ENCODE data around the gene NOTUM. TPM values are rescaled to one million over a fixed set of nuclear protein-coding genes. Genes with fewer than 3 reads are reported as not detected.

Gene NOTUM
- total RNA-seq, 4 donors from 2014 or later: 0.89 to 3.5 (median 2.1) TPM

DNA sequence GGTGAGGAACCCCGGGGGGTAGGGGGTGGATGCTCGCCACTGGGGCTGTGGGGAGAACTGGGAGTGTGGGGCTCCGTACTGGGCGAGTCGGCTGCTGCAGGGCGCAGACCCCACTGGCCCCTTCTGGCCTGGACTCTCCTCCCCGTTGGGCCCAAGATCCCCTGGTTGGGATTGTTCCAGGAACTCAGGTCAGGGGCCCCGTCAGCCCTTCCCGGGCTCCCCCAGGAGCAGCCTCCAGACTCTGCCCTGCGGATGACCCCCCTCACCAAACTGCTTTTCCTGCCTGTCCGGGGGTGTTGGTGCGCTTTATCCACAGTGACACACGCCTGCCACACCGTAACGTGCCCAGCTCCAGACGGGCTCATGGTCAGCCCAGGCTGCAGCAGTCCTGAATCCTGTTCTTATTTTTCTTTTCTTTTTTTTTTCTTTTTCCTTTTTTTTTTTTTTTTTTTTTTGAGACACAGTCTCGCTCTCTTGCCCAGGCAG lies 40.6 kb upstream of the NOTUM start:
- intact Hi-C loops (cut with DNase I; ENCODE audit: low total_unique reads): no loop called here
- no peak for DNase-seq (ENCODE audit: low spot score in 2 of 2)
- H3K4me3 ChIP-seq (ENCODE audit: low read depth, poor library complexity, severe bottlenecking): no peak overlapping the region
- TF ChIP-seq POLR2A (IDR thresholded peaks at IDR 0.05): no peak
- 90% methylated on average over 17 of the region's 17 CpGs for WGBS, 2 donors

DNA sequence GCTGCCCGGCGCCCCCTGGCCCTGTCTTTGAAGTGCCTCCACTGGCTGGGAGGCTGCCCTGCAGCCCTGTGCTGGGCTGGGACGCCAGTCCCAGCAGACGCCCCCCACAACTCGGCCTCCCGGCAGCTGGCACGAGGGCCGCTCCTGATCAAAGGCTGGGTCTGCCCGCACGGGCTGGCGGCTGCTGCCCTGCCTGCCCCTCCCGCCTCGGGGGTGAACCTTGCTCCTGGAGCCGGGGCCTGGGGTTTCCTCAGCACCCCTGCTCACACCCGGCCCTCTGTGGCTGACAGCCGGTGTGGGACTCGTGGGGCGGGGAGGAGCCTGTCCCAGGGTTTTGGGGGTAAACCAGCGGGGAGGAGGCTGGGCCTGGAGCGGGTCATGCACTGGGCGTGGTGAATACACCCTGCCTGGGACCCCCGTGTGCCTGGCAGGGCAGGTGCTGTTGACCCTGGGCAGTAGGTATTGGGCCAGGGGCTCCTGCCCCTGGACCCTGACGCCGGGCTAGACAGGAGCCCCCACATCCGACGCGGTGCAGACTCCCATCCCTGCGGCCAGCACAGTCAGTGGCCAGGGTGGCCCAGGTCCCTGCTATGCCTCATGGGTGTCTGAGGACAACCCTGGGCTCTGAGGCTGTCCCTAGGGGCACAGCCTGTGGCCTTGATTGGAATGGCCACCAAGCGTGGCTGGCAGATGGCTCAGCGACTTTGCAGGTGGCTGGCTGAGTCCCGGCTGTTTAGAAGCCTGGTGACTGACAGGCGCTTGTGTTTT lies 40.0 kb upstream of the NOTUM start:
- intact Hi-C loops (cut with DNase I; ENCODE audit: low total_unique reads): no loop called here
- no peak for TF ChIP-seq POLR2A (IDR thresholded peaks at IDR 0.05)
- TF ChIP-seq, protein P1, sequence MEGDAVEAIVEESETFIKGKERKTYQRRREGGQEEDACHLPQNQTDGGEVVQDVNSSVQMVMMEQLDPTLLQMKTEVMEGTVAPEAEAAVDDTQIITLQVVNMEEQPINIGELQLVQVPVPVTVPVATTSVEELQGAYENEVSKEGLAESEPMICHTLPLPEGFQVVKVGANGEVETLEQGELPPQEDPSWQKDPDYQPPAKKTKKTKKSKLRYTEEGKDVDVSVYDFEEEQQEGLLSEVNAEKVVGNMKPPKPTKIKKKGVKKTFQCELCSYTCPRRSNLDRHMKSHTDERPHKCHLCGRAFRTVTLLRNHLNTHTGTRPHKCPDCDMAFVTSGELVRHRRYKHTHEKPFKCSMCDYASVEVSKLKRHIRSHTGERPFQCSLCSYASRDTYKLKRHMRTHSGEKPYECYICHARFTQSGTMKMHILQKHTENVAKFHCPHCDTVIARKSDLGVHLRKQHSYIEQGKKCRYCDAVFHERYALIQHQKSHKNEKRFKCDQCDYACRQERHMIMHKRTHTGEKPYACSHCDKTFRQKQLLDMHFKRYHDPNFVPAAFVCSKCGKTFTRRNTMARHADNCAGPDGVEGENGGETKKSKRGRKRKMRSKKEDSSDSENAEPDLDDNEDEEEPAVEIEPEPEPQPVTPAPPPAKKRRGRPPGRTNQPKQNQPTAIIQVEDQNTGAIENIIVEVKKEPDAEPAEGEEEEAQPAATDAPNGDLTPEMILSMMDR (IDR thresholded peaks at IDR 0.05): peak in 1 of 3 donors; percentile 63
- H3K4me3 ChIP-seq (ENCODE audit: low read depth, poor library complexity, severe bottlenecking): no peak overlapping the region
- WGBS, 2 donors: 71 to 75% methylated on average over 17 to 25 of the region's 32 CpGs
- DNase-seq (ENCODE audit: low spot score in 2 of 2): no peak

DNA sequence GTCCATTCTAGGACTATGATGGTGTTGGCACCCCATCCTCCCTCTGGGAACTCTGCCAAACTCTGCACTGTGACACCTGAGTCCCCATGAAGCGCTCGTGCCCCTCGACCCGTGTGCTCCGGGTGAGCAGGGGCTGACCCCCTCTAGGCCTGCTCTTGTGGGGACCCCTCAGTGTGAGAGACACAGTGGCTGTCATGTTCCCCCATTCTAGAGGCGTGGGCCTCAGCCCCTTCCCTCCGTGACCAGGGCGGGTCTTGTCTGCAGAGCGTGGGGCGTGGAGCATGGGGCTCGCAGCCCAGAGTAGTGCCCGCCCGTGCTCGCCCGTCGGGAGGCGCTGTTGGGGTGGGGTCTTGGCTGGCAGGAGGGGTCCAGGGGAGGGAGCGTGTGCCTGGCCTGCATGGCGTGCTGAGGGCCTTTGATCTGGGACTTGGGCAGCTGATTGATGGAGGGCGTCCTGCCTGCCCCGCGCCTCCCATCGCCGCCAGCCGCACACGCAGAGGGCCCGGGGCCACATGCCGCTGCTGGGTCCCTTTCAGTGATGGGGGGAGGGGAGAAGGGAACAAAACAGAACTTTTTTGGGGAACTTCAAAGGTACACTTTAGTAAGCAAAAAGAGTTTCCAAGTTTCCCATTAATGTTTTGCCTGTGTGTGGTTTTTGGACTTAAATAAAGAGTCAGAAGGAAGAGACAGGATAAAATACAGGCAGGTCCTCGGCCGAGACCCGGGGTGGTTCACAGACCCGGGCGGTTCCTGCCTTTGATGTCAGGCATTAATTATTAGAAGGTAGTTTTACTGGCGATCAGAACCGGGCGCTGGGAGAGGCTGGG lies 39.2 kb upstream of the NOTUM start:
- 65 to 68% methylated on average over 27 to 31 of the region's 36 CpGs for WGBS, 2 donors
- TF ChIP-seq, protein P1 (IDR thresholded peaks at IDR 0.05): no peak
- no peak for TF ChIP-seq POLR2A (IDR thresholded peaks at IDR 0.05)
- intact Hi-C loops (cut with DNase I; ENCODE audit: low total_unique reads): no loop called here
- no peak overlapping the region for H3K4me3 ChIP-seq (ENCODE audit: low read depth, poor library complexity, severe bottlenecking)
- no peak for DNase-seq (ENCODE audit: low spot score in 2 of 2)

DNA sequence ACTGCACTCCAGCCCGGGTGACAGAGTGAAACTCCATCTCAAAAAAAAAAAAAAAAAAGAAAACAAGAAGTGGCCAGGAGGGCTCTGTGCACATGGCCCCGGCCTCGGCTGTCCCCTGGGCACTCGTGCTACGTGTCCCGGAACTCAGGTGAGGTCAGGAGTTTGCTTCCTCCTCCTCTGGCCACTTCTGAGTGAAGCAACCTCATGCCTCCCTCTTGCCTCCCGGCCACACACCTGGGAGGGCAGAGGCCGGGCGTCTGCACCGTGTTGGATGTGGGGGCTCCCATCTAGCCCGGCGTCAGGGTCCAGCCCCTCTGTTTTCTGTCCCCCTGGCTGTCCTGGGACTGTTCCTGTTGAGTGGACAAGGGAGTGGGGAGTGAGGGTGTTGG lies 38.6 kb upstream of the NOTUM start:
- DNase-seq (ENCODE audit: low spot score in 2 of 2): no peak
- intact Hi-C loops (cut with DNase I; ENCODE audit: low total_unique reads): no loop called here
- no peak for TF ChIP-seq POLR2A (IDR thresholded peaks at IDR 0.05)
- TF ChIP-seq, protein P1 (IDR thresholded peaks at IDR 0.05): no peak
- no peak overlapping the region for H3K4me3 ChIP-seq (ENCODE audit: low read depth, poor library complexity, severe bottlenecking)
- WGBS, 2 donors: 87 to 88% methylated on average over 11 to 12 of the region's 12 CpGs

DNA sequence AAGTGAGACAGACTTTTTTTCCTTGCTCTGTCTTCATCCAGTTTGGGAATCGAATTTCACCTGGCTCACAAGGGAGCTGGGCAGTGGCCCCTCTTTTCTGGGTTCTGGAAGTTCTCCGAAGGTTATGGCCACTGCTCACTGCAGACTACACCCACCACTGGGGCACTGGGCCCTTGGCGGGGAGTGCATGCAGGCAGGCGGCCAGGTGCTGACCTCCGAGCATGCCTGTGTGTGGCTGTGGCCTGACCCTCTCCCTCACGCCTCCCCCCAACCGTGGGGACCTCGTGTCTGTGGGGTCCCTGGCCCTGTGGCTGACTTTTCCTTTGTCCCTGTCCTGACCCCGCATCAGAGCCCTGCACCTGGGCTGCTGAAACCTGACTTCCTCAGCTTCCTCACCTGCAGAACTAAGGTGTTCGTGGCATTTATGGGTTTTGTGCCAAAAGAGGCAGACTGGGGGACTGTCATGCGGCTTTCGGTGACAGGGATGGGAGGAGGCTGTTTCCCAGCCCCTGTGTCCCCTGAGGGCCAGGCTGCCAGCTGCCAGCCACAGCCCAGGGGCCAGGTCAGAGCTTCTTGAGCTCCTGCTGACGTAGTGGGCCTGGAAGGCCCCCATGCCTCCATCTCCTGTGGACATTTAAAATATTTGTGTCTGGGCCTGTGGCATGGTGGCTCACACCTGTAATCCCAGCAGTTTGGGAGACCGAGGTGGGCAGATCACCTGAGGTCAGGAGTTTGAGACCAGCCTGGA lies 37.9 kb upstream of the NOTUM start:
- no peak for TF ChIP-seq POLR2A (IDR thresholded peaks at IDR 0.05)
- TF ChIP-seq, protein P1 (IDR thresholded peaks at IDR 0.05): no peak
- WGBS, 2 donors: 85 to 89% methylated on average over 14 of the region's 14 CpGs
- DNase-seq (ENCODE audit: low spot score in 2 of 2): no peak
- H3K4me3 ChIP-seq (ENCODE audit: low read depth, poor library complexity, severe bottlenecking): no peak overlapping the region
- intact Hi-C loops (cut with DNase I; ENCODE audit: low total_unique reads): no loop called here
